Cardiac fibroblast (primary cell): Measurements from ENCODE around the gene RTL10.

Source experiments
- DNase-seq, 2 donors: peaks; one replicate each; pipeline versions ENCODE4 v3.0.0 to v3.0.0-alpha.2; 2010; ENCODE audit warnings: low read depth in 2 of 2
- H3K4me3 ChIP-seq, 2 donors: replicated peaks in 1 of 2; 1 replicate in 1 of 2; 2 replicates in 1 of 2; pipeline ENCODE4 v1.5.1; 2011; ENCODE audit warnings: low read depth in 2 of 2, low read length in 2 of 2, mild to moderate bottlenecking in 2 of 2, moderate library complexity in 1 of 2
- CTCF ChIP-seq: IDR thresholded peaks from one replicate; pipeline ENCODE4 v1.5.1; 2011; ENCODE audit warnings: low read depth, mild to moderate bottlenecking, low read length, inconsistent platforms

The RTL10 gene

DNA sequence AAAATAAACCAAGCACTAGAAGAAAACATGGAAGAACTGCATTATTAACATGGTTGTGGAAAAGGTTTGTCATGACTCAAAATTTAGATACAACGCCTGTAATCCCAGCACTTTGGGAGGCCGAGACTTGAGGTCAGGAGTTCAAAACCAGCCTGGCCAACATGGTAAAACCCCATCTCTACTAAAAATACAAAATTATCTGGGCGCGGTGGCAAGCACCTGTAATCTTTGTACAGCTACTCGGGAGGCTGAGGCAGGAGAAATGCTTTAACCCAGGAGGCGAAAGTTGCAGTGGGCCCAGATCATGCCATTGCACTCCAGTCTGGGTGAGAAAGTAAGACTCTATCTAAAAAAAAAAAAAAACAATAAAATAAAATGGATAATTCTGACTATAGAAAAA is 23.7 kb downstream of the RTL10 start:
- no peak for DNase-seq
- H3K4me3 ChIP-seq, result no peak overlapping the region
- no peak for TF ChIP-seq CTCF

DNA sequence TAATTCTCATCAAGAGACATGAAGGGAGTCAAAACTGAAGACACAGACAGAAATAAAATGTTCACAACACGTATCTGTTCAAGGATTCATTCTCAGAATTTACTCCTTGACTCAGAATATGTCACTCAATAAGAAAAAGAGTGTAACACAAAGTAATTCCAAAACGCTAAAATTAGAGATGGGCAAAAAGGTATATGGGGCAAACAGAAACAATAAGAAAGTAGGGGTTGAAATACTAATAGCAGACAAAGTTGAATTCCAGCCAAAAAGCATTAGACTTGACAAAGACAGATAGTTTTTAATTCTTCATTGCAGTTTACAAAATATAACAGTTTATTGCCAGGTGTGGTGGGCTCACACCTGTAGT is 26.7 kb downstream of the RTL10 start:
- no peak for TF ChIP-seq CTCF
- no peak overlapping the region for H3K4me3 ChIP-seq

GRCh38 chr22:19827341-19828034 is 27.2 kb downstream of the RTL10 start:
- no peak for TF ChIP-seq CTCF
- no peak for DNase-seq
- H3K4me3 ChIP-seq, result no peak overlapping the region

More for the DNA sequence above, 26.7 kb downstream of the RTL10 start:
- no peak for DNase-seq

- DNase-seq, result no peak
- no peak for TF ChIP-seq CTCF
- H3K4me3 ChIP-seq, result no peak overlapping the region
These were observed 28.1 kb downstream of the RTL10 start for GRCh38 chr22:19826619-19826950.

GRCh38 chr22:19825904-19826618 is 28.6 kb downstream of the RTL10 start:
- no peak for DNase-seq
- no peak overlapping the region for H3K4me3 ChIP-seq
- TF ChIP-seq CTCF, result no peak

GRCh38 chr22:19824926-19825339 is 29.7 kb downstream of the RTL10 start:
- no peak for TF ChIP-seq CTCF
- no peak overlapping the region for H3K4me3 ChIP-seq
- DNase-seq, result no peak
